Smooth muscle cell (in vitro differentiated cells): ENCODE results near the gene RFPL3. TPM values are rescaled to one million over a fixed set of nuclear protein-coding genes. Genes with fewer than 3 reads are reported as not detected.
"Not testable (repeated sequence)": the region's sequence is repeated elsewhere in the genome, so short reads cannot be mapped to it uniquely, and the experiment has no call there.

Experiments
- DNase-seq: peaks from one replicate; lab custom pipeline; 2025; ENCODE audit not compliant: unreplicated experiment; lab: John Stamatoyannopoulos, UW
- H2AFZ ChIP-seq: fragments of 200-600 bp; sonication (generic); 2 replicates; pipeline ENCODE4 v1.6.0; 2016; ENCODE audit warnings: antibody characterized with exemption, low read depth, mild to moderate bottlenecking
- H3F3A ChIP-seq: fragments of 200-600 bp; sonication (generic); 2 replicates; pipeline ENCODE4 v1.6.0; 2017; ENCODE audit warnings: antibody characterized with exemption, low read depth
- H3K27ac ChIP-seq: fragments of 200-600 bp; sonication (generic); 2 replicates; pipeline ENCODE4 v1.5.1; 2016; ENCODE audit warnings: low read depth, mild to moderate bottlenecking
- H3K27me3 ChIP-seq: fragments of 200-600 bp; sonication (generic); 2 replicates; pipeline ENCODE4 v1.6.1; 2016; ENCODE audit warnings: low read depth, mild to moderate bottlenecking
- H3K36me3 ChIP-seq: fragments of 200-600 bp; sonication (generic); 2 replicates; pipeline ENCODE4 v1.5.1; 2016; ENCODE audit warnings: low read depth
- H3K4me1 ChIP-seq: fragments of 200-600 bp; sonication (generic); 2 replicates; pipeline ENCODE4 v1.5.1; 2016; ENCODE audit warnings: low read depth
- H3K4me2 ChIP-seq: fragments of 200-600 bp; sonication (generic); 2 replicates; pipeline ENCODE4 v1.6.0; 2016; ENCODE audit warnings: mild to moderate bottlenecking
- H3K4me3 ChIP-seq: fragments of 200-600 bp; sonication (generic); 2 replicates; pipeline ENCODE4 v1.5.1; 2016; ENCODE audit warnings: mild to moderate bottlenecking
- H3K79me2 ChIP-seq: fragments of 200-600 bp; sonication (generic); 2 replicates; pipeline ENCODE4 v1.6.0; 2016; ENCODE audit warnings: low read depth, mild to moderate bottlenecking
- H3K9ac ChIP-seq: fragments of 200-600 bp; sonication (generic); 2 replicates; pipeline ENCODE4 v1.6.0; 2016; ENCODE audit warnings: low read depth
- H3K9me3 ChIP-seq: fragments of 200-600 bp; sonication (generic); replicated peaks from 2 replicates; pipeline ENCODE4 v1.5.1; 2016; ENCODE audit warnings: low read depth
- H4K20me1 ChIP-seq: fragments of 200-600 bp; sonication (generic); 2 replicates; pipeline ENCODE4 v1.6.0; 2016; ENCODE audit warnings: low read depth
- WGBS: methylation state at CpG from one replicate; pipeline ENCODE4 v1.1.7; 2016; ENCODE audit warnings: low lambda C conversion rate; 5-methylcytosine and 5-hydroxymethylcytosine counted together
- polyA plus RNA-seq: library from polyadenylated mRNA; unstranded; fragments of >200 nt; fragmentation: Nextera tagmentation; extraction: Ambion mirVana; gene quantifications from 2 replicates; pipeline ENCODE4 v1.2.1, GENCODE V29; 2016
- total RNA-seq: library from RNA; depleted of rRNA; stranded (reverse); fragments of >200 nt; gene quantifications from 2 replicates; pipeline ENCODE4 v1.2.3, GENCODE V29; 2014
- TF ChIP-seq, protein P1 (sequence below): fragments of 200-600 bp; sonication (generic); IDR thresholded peaks from 2 replicates; pipeline ENCODE4 v1.5.1; 2017; ENCODE audit warnings: borderline replicate concordance, mild to moderate bottlenecking, antibody characterized with exemption; ENCODE audit not compliant: insufficient read depth, poor library complexity, severe bottlenecking

RFPL3 gene
- total and polyA plus RNA-seq, 2 experiments from 2014 or later = 0.26 TPM; not detected in 1

DNA sequence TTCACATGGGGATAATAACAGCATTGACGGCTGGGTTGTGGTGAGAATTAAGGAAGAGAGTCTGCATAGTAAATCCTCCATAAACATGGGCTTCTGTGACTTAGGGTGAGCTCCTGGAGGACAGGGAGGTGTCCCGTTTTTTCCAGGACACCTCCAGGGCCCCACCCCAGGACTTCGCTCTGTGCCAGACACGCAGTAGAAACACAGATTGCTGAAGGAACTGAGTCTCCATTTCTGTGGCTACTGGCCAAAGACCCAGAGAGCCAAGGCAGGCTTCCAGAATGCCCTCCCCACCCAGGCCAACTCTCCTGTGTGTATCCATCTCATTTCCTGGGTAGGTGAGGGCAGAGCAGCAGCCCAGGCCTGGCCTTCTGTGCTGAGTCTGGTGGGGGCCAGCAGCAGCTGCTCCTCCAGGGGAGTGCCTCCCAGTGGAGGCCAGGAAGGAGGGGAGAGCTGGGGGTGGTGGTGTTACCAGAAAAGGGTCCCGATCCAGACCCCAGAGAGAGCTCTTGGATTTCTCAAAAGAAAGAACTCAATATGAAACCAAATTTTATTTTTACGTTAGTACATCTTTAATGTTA lies 9.5 kb upstream of the RFPL3 start:
- Histone ChIP-seq H2AFZ (no peak overlapping the region), H3K36me3 (no peaks in the 10 kb centered on the region), H3K9ac (no peak overlapping the region), H3K9me3 (no peaks in the 10 kb centered on the region), H3K27me3 (peaks cover 21% of the 10 kb centered on the region), H3K4me1 (no peaks in the 10 kb centered on the region), H3K27ac (no peak overlapping the region), H3F3A (no peaks in the 10 kb centered on the region), H4K20me1 (no peaks in the 10 kb centered on the region), H3K4me3 (no peak overlapping the region), H3K79me2 (no peaks in the 10 kb centered on the region), H3K4me2 (no peak overlapping the region)
- 77% methylated on average over 6 of the region's 6 CpGs for WGBS
- DNase-seq = no peak
- TF ChIP-seq, protein P1, sequence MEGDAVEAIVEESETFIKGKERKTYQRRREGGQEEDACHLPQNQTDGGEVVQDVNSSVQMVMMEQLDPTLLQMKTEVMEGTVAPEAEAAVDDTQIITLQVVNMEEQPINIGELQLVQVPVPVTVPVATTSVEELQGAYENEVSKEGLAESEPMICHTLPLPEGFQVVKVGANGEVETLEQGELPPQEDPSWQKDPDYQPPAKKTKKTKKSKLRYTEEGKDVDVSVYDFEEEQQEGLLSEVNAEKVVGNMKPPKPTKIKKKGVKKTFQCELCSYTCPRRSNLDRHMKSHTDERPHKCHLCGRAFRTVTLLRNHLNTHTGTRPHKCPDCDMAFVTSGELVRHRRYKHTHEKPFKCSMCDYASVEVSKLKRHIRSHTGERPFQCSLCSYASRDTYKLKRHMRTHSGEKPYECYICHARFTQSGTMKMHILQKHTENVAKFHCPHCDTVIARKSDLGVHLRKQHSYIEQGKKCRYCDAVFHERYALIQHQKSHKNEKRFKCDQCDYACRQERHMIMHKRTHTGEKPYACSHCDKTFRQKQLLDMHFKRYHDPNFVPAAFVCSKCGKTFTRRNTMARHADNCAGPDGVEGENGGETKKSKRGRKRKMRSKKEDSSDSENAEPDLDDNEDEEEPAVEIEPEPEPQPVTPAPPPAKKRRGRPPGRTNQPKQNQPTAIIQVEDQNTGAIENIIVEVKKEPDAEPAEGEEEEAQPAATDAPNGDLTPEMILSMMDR = no peak

DNA sequence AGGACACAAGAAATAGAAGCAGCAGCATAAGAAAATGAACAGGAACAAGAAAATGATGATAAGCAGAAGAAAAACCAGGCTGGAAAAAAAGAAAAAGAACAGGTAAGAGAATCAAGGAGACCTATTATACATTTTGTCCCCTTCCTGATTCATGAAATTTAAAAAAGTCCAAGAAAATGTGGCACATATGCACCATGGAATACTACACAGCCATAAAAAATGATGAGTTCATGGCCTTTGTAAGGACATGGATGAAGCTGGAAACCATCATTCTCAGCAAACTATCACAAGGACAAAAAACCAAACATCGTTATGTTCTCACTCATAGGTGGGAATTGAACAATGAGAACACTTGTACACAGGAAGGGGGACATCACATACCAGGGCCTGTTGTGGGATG lies 5.8 kb upstream of the RFPL3 start:
- H3K27me3 ChIP-seq, H3F3A ChIP-seq, H4K20me1 ChIP-seq, H3K36me3 ChIP-seq, H3K9ac ChIP-seq, H2AFZ ChIP-seq, H3K9me3 ChIP-seq, H3K4me3 ChIP-seq, H3K4me1 ChIP-seq, DNase-seq, H3K79me2 ChIP-seq, H3K27ac ChIP-seq, H3K4me2 ChIP-seq: not testable (repeated sequence)
- 93% methylated on average over 1 of the region's 1 CpG for WGBS

DNA sequence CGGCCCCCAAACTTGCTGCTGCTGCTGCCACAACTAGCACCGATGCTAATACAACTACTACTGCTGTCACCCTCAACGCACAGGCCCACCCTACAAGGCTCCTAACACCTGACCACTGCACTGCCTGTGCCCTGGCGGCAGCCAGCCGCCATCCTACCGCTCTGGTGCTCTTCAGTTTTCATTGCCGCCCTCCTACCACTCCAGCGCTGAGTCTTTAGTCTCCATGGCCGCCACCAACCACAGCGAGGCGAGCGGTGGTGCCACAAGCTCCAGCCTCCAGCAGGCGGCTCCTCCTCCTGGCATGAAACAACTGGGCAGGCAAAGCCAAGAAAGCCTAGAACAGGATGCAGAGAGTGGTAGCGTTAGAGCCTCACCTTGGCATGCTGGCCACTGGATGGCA lies 5.0 kb upstream of the RFPL3 start:
- Histone ChIP-seq H3K36me3 (no peaks in the 10 kb centered on the region), H3K27me3 (no peaks in the 10 kb centered on the region), H3K27ac (no peak overlapping the region), H3K4me3 (no peak overlapping the region), H3K4me1 (no peaks in the 10 kb centered on the region), H3K4me2 (no peak overlapping the region), H3K9me3 (no peaks in the 10 kb centered on the region), H4K20me1 (no peaks in the 10 kb centered on the region), H3K9ac (no peak overlapping the region), H3F3A (no peaks in the 10 kb centered on the region), H2AFZ (no peak overlapping the region), H3K79me2 (no peaks in the 10 kb centered on the region)
- 92% methylated on average over 13 of the region's 14 CpGs for WGBS
- DNase-seq = no peak
- TF ChIP-seq, protein P1 = no peak

DNA sequence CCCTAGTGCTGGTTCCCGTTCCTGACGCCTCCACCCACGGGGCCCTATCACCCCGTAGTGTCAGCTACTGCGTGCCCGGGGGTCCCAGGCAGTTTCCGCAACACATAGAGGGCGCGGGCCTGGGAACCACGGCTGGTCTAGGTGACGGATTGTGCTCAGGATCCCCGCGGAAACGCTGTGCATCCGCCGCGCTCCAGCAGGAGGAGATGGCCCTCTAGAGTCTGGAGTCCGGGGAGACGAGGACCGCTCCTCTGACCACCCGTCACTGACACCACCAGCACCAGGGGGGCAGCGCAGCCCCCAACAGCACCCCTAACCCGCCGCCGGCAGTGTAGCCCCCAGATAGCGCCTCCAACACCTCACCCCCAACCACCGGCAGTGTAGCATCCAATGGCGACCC lies 4.4 kb upstream of the RFPL3 start:
- H3K27me3 ChIP-seq = no peaks in the 10 kb centered on the region
- H3K4me3 ChIP-seq = no peak overlapping the region
- no peak overlapping the region for H3K4me2 ChIP-seq
- DNase-seq = no peak
- no peaks in the 10 kb centered on the region for H3K9me3 ChIP-seq
- H3K9ac ChIP-seq = no peak overlapping the region
- no peaks in the 10 kb centered on the region for H3K79me2 ChIP-seq
- H3K27ac ChIP-seq = no peak overlapping the region
- TF ChIP-seq, protein P1 = no peak
- WGBS = 95% methylated on average over 25 of the region's 28 CpGs
- no peaks in the 10 kb centered on the region for H3F3A ChIP-seq
- H3K36me3 ChIP-seq = no peaks in the 10 kb centered on the region
- H3K4me1 ChIP-seq = no peaks in the 10 kb centered on the region
- no peaks in the 10 kb centered on the region for H4K20me1 ChIP-seq
- no peak overlapping the region for H2AFZ ChIP-seq
